ENCODE measurements around the gene PYROXD2. TPM values are rescaled to one million over a fixed set of nuclear protein-coding genes. Genes with fewer than 3 reads are reported as not detected.

The PYROXD2 gene
- total and polyA plus RNA-seq, 2 experiments from 2014 or later, result 1.3 to 2.6 TPM

DNA sequence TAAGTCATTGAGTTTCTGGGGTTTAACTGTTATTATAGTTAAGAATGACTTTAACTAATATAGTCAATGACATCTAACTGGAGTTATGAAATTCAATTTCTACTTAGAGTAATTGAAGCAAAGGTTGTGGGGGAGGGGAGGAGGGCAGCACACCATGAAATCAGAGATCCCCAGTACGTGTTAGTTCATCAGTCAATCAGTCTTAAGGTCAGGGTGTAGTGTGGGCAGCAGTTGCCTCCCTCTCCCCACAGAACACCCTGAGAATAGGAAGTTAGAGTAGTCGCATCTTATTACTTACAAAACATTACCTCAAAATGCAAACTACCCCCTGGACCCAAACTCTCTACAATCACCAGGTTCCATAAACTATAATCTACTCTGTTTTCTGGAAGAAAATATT is 38.7 kb upstream of the PYROXD2 start (continued):
- TF ChIP-seq NANOG (IDR thresholded peaks at IDR 0.05; ENCODE audit: borderline replicate concordance), result no peak
- no peak for TF ChIP-seq ZNF114 (CRISPR knock-in tag; IDR thresholded peaks at IDR 0.05)

DNA sequence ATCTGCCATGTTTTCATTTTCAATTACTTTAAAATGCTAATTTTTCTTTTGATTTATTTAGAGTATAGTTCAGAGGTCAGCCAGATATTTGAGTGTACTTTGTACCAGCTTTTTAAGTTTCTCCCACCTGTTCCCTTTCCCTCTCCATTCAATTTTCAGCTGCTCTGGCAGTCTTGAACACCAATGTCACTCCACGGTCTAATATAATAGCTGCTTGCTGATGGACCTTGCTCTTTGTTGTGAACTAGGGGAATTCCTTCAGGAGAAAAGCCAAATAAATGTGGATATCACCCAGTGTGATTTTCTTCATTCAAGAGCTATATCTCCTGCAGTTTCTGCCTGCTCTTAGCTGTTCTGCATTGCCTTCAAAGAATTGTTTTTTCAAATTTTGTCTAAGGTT is 35.6 kb upstream of the PYROXD2 start:
- ATAC-seq, result no peak
- H3K27ac ChIP-seq (ENCODE audit: low read depth), result no peak overlapping the region
- H4K20me1 ChIP-seq (replicated peaks; ENCODE audit: insufficient read depth), result no peaks in the 10 kb centered on the region
- no peaks in the 10 kb centered on the region for H3K27me3 ChIP-seq (ENCODE audit: insufficient read depth)
- H3K36me3 ChIP-seq (ENCODE audit: insufficient read depth), result no peaks in the 10 kb centered on the region
- H3K79me2 ChIP-seq (replicated peaks; ENCODE audit: insufficient read depth), result no peaks in the 10 kb centered on the region
- Mint-ChIP-seq H3K4me1 (peaks cover 9% of the 10 kb centered on the region), H3K4me3 (no peak overlapping the region), H3K9me3 (no peaks in the 10 kb centered on the region), H3K27me3 (ENCODE audit: insufficient read depth, low read depth, poor library complexity) (no peaks in the 10 kb centered on the region), H3K36me3 (ENCODE audit: low read depth) (no peaks in the 10 kb centered on the region), H3K27ac (no peak overlapping the region)
- peaks cover 5% of the 10 kb centered on the region; the same call in 1 of the 2 replicates for H3K9me2 ChIP-seq (ENCODE audit: insufficient read depth)
- no peak overlapping the region for H3K4me2 ChIP-seq
- no peak for TF ChIP-seq ZNF331 (CRISPR knock-in tag; IDR thresholded peaks at IDR 0.05; ENCODE audit: low read depth)
- TF ChIP-seq, protein P1, sequence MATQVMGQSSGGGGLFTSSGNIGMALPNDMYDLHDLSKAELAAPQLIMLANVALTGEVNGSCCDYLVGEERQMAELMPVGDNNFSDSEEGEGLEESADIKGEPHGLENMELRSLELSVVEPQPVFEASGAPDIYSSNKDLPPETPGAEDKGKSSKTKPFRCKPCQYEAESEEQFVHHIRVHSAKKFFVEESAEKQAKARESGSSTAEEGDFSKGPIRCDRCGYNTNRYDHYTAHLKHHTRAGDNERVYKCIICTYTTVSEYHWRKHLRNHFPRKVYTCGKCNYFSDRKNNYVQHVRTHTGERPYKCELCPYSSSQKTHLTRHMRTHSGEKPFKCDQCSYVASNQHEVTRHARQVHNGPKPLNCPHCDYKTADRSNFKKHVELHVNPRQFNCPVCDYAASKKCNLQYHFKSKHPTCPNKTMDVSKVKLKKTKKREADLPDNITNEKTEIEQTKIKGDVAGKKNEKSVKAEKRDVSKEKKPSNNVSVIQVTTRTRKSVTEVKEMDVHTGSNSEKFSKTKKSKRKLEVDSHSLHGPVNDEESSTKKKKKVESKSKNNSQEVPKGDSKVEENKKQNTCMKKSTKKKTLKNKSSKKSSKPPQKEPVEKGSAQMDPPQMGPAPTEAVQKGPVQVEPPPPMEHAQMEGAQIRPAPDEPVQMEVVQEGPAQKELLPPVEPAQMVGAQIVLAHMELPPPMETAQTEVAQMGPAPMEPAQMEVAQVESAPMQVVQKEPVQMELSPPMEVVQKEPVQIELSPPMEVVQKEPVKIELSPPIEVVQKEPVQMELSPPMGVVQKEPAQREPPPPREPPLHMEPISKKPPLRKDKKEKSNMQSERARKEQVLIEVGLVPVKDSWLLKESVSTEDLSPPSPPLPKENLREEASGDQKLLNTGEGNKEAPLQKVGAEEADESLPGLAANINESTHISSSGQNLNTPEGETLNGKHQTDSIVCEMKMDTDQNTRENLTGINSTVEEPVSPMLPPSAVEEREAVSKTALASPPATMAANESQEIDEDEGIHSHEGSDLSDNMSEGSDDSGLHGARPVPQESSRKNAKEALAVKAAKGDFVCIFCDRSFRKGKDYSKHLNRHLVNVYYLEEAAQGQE (IDR thresholded peaks at IDR 0.05; ENCODE audit: unreplicated experiment), result no peak
- no peak overlapping the region for H2AFZ ChIP-seq
- H3F3A ChIP-seq (replicated peaks; ENCODE audit: low read depth), result no peaks in the 10 kb centered on the region
- no peak overlapping the region for H3K4me3 ChIP-seq
- no peak for DNase-seq (ENCODE audit: low spot score)
- H3K4me1 ChIP-seq (ENCODE audit: insufficient read depth), result peaks cover 7% of the 10 kb centered on the region

DNA sequence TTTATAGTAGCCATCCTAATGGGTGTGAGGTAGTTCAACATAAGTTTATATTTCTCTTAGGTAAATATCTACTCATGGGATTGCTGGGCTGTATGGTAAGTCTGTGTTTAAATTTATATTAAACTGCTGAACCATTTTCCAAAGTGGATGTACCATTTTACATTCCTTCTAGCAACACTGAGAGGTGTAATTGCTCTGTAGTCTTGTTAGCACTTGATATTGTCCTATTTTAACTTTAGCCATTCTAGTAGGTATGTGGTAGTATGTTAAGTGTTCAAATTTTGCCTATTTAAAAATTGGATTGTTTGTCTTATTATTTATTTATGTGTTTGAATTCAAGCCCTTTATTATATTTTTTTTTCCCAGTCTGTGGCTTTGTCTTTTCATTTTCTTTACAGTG is 34.3 kb upstream of the PYROXD2 start:
- Histone ChIP-seq H2AFZ (no peak overlapping the region), H3K27ac (ENCODE audit: low read depth) (no peak overlapping the region), H4K20me1 (replicated peaks; ENCODE audit: insufficient read depth) (no peaks in the 10 kb centered on the region), H3K9me2 (ENCODE audit: insufficient read depth) (peaks cover 5% of the 10 kb centered on the region; the same call in 1 of the 2 replicates), H3F3A (replicated peaks; ENCODE audit: low read depth) (no peaks in the 10 kb centered on the region), H3K27me3 (ENCODE audit: insufficient read depth) (no peaks in the 10 kb centered on the region), H3K4me2 (no peak overlapping the region), H3K36me3 (ENCODE audit: insufficient read depth) (peaks cover 5% of the 10 kb centered on the region; the same call in 1 of the 2 replicates), H3K4me3 (no peak overlapping the region), H3K79me2 (replicated peaks; ENCODE audit: insufficient read depth) (peaks cover 5% of the 10 kb centered on the region; the same call in 1 of the 2 replicates), H3K4me1 (ENCODE audit: insufficient read depth) (peaks cover 7% of the 10 kb centered on the region)
- Mint-ChIP-seq H3K9me3 (no peaks in the 10 kb centered on the region), H3K27me3 (ENCODE audit: insufficient read depth, low read depth, poor library complexity) (peaks cover 5% of the 10 kb centered on the region), H3K4me3 (no peak overlapping the region), H3K27ac (no peak overlapping the region), H3K36me3 (ENCODE audit: low read depth) (peaks cover 11% of the 10 kb centered on the region), H3K4me1 (peaks cover 9% of the 10 kb centered on the region)
- no peak for ATAC-seq
- no peak for DNase-seq (ENCODE audit: low spot score)
- TF ChIP-seq ZNF114 (CRISPR knock-in tag; IDR thresholded peaks at IDR 0.05) (no peak), EZH2 (IDR thresholded peaks at IDR 0.05; ENCODE audit: low read depth, unreplicated experiment) (no peak), JUNB (IDR thresholded peaks at IDR 0.05; ENCODE audit: unreplicated experiment) (no peak), STAT1 (IDR thresholded peaks at IDR 0.05; ENCODE audit: unreplicated experiment) (no peak), CREB1 (CRISPR knock-in tag; IDR thresholded peaks at IDR 0.05; ENCODE audit: low read depth) (no peak), NANOG (IDR thresholded peaks at IDR 0.05; ENCODE audit: borderline replicate concordance) (no peak), ZNF331 (CRISPR knock-in tag; IDR thresholded peaks at IDR 0.05; ENCODE audit: low read depth) (no peak), POLR2AphosphoS5 (IDR thresholded peaks at IDR 0.05; ENCODE audit: low read depth) (no peak), EZH2phosphoT487 (IDR thresholded peaks at IDR 0.05; ENCODE audit: unreplicated experiment) (no peak)
- TF ChIP-seq, protein P2, sequence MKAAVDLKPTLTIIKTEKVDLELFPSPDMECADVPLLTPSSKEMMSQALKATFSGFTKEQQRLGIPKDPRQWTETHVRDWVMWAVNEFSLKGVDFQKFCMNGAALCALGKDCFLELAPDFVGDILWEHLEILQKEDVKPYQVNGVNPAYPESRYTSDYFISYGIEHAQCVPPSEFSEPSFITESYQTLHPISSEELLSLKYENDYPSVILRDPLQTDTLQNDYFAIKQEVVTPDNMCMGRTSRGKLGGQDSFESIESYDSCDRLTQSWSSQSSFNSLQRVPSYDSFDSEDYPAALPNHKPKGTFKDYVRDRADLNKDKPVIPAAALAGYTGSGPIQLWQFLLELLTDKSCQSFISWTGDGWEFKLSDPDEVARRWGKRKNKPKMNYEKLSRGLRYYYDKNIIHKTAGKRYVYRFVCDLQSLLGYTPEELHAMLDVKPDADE (IDR thresholded peaks at IDR 0.05), result no peak
- TF ChIP-seq, protein P1 (IDR thresholded peaks at IDR 0.05; ENCODE audit: unreplicated experiment), result no peak
- TF ChIP-seq, protein P3, sequence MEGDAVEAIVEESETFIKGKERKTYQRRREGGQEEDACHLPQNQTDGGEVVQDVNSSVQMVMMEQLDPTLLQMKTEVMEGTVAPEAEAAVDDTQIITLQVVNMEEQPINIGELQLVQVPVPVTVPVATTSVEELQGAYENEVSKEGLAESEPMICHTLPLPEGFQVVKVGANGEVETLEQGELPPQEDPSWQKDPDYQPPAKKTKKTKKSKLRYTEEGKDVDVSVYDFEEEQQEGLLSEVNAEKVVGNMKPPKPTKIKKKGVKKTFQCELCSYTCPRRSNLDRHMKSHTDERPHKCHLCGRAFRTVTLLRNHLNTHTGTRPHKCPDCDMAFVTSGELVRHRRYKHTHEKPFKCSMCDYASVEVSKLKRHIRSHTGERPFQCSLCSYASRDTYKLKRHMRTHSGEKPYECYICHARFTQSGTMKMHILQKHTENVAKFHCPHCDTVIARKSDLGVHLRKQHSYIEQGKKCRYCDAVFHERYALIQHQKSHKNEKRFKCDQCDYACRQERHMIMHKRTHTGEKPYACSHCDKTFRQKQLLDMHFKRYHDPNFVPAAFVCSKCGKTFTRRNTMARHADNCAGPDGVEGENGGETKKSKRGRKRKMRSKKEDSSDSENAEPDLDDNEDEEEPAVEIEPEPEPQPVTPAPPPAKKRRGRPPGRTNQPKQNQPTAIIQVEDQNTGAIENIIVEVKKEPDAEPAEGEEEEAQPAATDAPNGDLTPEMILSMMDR (conservative IDR thresholded peaks at IDR 0.05; ENCODE audit: low read depth in 2 of 2), result no peak
